ENCODE results near the gene EVA1A.
"Not testable (repeated sequence)": the region's sequence is repeated elsewhere in the genome, so short reads cannot be mapped to it uniquely, and the experiment has no call there.

The EVA1A gene

DNA sequence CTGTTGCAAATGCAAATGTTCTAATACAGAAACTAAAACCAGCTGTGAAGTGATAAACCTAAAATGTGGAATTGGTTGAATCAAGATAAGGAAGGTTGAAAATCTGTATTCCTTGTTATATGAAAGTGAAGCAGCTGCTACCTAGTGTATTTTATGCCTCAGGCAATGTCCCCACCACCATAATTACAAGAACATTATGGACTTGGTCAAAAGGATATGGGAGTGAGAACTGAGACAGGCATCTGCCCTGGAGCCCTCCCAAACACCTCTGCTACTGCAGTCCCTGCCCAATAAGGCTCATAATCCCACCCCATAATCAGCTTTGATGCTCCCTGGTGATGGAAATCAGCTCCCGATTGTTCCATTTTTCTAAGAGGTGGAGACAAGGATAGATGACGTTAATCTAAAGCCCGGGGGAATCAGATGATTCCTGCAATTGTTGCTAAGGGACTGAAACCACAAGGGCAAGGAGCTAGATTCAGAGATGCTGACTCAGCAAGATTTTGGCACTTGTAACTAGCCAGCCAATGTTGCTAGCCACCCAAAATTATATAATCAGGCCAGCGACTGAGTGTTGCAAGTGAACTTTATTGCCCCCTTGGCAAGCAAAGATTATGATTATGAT is 69.5 kb downstream of the EVA1A start:
- no peak for TF ChIP-seq EZH2phosphoT487 (IDR thresholded peaks at IDR 0.05; ENCODE audit: borderline replicate concordance)
- TF ChIP-seq, protein P1, sequence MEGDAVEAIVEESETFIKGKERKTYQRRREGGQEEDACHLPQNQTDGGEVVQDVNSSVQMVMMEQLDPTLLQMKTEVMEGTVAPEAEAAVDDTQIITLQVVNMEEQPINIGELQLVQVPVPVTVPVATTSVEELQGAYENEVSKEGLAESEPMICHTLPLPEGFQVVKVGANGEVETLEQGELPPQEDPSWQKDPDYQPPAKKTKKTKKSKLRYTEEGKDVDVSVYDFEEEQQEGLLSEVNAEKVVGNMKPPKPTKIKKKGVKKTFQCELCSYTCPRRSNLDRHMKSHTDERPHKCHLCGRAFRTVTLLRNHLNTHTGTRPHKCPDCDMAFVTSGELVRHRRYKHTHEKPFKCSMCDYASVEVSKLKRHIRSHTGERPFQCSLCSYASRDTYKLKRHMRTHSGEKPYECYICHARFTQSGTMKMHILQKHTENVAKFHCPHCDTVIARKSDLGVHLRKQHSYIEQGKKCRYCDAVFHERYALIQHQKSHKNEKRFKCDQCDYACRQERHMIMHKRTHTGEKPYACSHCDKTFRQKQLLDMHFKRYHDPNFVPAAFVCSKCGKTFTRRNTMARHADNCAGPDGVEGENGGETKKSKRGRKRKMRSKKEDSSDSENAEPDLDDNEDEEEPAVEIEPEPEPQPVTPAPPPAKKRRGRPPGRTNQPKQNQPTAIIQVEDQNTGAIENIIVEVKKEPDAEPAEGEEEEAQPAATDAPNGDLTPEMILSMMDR (conservative IDR thresholded peaks at IDR 0.05; ENCODE audit: low read length): no peak
- H3K9me2 ChIP-seq (replicated peaks; ENCODE audit: low read depth, low read length): no peaks in the 10 kb centered on the region
- H3K9me3 ChIP-seq (ENCODE audit: insufficient read depth, low read depth, low read length): no peaks in the 10 kb centered on the region
- no peaks in the 10 kb centered on the region for H3F3A ChIP-seq (ENCODE audit: low read depth)
- H3K79me2 ChIP-seq (ENCODE audit: insufficient read depth, low read length): no peaks in the 10 kb centered on the region
- H3K4me1 ChIP-seq (ENCODE audit: insufficient read depth, low read length, poor library complexity, severe bottlenecking): no peaks in the 10 kb centered on the region
- H3K27me3 ChIP-seq (ENCODE audit: insufficient read depth, low read length, poor library complexity, severe bottlenecking): no peaks in the 10 kb centered on the region
- no peak overlapping the region for H3K4me2 ChIP-seq (ENCODE audit: low read depth, low read length, poor library complexity, severe bottlenecking)
- H3K36me3 ChIP-seq (ENCODE audit: insufficient read depth, low read length): no peaks in the 10 kb centered on the region
- H3K9ac ChIP-seq (ENCODE audit: low read depth, low read length, poor library complexity, severe bottlenecking): no peak overlapping the region
- H3K4me3 ChIP-seq (ENCODE audit: low read length, poor library complexity, severe bottlenecking): no peak overlapping the region
- no peak overlapping the region for H2AFZ ChIP-seq (ENCODE audit: low read length)
- no peaks in the 10 kb centered on the region for H4K20me1 ChIP-seq (ENCODE audit: insufficient read depth, low read length, poor library complexity, severe bottlenecking)

DNA sequence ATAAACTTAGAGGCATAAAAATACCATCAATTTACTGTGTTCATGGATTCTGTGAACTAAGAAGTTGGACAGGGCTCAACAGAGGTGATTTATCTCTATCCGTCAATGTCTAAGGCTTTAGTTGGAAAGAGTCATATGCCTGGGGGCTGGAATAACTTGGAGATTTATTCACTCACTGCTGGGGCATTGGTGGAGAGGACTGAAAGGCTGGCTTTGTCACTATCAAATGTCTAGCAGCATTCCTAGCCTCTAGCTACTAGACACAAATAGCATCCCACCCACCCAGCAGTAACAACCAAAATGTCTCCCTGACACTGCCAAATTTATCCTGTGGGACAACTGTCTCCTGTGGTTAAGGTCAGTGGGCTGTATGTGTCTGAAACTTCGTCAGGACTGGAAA is 71.0 kb downstream of the EVA1A start:
- no peak overlapping the region for H3K4me2 ChIP-seq (ENCODE audit: low read depth, low read length, poor library complexity, severe bottlenecking)

DNA sequence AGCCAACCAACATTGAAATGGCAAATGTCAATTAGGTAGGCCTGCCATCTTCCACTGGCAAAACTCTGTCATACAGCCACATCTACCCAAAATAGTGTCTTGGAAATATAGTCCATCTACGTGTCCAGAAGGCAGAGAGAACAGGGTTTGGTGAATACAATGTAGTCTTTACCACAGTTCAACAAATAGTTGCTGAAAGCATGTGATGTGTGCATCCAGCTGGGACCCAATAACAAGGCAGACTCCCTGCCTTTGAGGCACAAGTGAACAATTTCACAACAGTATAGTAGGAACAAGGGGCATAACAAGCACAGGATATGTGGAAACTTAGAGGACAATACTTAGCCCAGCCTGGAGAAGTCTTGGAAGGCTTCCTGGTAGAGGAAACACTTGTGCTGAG is 72.6 kb downstream of the EVA1A start:
- Histone ChIP-seq H3K9ac (ENCODE audit: low read depth, low read length, poor library complexity, severe bottlenecking) (no peak overlapping the region), H3K9me2 (replicated peaks; ENCODE audit: low read depth, low read length) (no peaks in the 10 kb centered on the region), H3K36me3 (ENCODE audit: insufficient read depth, low read length) (no peaks in the 10 kb centered on the region), H4K20me1 (ENCODE audit: insufficient read depth, low read length, poor library complexity, severe bottlenecking) (no peaks in the 10 kb centered on the region), H3K9me3 (ENCODE audit: insufficient read depth, low read depth, low read length) (no peaks in the 10 kb centered on the region), H3K4me3 (ENCODE audit: low read length, poor library complexity, severe bottlenecking) (no peak overlapping the region), H3K4me1 (ENCODE audit: insufficient read depth, low read length, poor library complexity, severe bottlenecking) (no peaks in the 10 kb centered on the region), H3K79me2 (ENCODE audit: insufficient read depth, low read length) (no peaks in the 10 kb centered on the region), H3F3A (ENCODE audit: low read depth) (no peaks in the 10 kb centered on the region), H2AFZ (ENCODE audit: low read length) (no peak overlapping the region), H3K4me2 (ENCODE audit: low read depth, low read length, poor library complexity, severe bottlenecking) (no peak overlapping the region), H3K27me3 (ENCODE audit: insufficient read depth, low read length, poor library complexity, severe bottlenecking) (no peaks in the 10 kb centered on the region)
- no peak for TF ChIP-seq EZH2phosphoT487 (IDR thresholded peaks at IDR 0.05; ENCODE audit: borderline replicate concordance)
- TF ChIP-seq, protein P1 (conservative IDR thresholded peaks at IDR 0.05; ENCODE audit: low read length): no peak

More for the DNA sequence above, 71.0 kb downstream of the EVA1A start:
- Histone ChIP-seq H3K27me3 (ENCODE audit: insufficient read depth, low read length, poor library complexity, severe bottlenecking) (no peaks in the 10 kb centered on the region), H3K9me2 (replicated peaks; ENCODE audit: low read depth, low read length) (no peaks in the 10 kb centered on the region), H3F3A (ENCODE audit: low read depth) (no peaks in the 10 kb centered on the region), H3K36me3 (ENCODE audit: insufficient read depth, low read length) (no peaks in the 10 kb centered on the region), H3K4me3 (ENCODE audit: low read length, poor library complexity, severe bottlenecking) (no peak overlapping the region), H3K79me2 (ENCODE audit: insufficient read depth, low read length) (no peaks in the 10 kb centered on the region), H3K9ac (ENCODE audit: low read depth, low read length, poor library complexity, severe bottlenecking) (no peak overlapping the region), H3K9me3 (ENCODE audit: insufficient read depth, low read depth, low read length) (no peaks in the 10 kb centered on the region), H4K20me1 (ENCODE audit: insufficient read depth, low read length, poor library complexity, severe bottlenecking) (no peaks in the 10 kb centered on the region), H2AFZ (ENCODE audit: low read length) (no peak overlapping the region), H3K4me1 (ENCODE audit: insufficient read depth, low read length, poor library complexity, severe bottlenecking) (no peaks in the 10 kb centered on the region)
- TF ChIP-seq EZH2phosphoT487 (IDR thresholded peaks at IDR 0.05; ENCODE audit: borderline replicate concordance): no peak

DNA sequence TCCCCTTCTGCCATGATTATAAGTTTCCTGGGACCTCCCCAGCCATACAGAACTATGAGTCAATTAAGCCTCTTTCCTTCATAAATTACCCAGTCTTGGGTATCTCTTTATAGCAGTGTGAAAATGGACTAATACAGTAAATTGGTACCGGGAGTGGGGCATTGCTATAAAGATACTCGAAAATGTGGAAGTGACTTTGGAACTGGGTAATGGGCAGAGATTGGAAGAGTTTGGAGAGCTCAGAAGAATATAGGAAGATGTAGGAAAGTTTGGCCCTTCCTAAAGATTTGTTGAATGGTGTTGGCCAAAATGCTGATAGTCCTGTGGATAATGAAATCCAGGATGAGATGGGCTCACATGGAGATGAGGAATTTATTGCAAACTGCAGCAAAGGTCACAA is 74.0 kb downstream of the EVA1A start:
- not testable (repeated sequence) for H3K9me2 ChIP-seq (replicated peaks; ENCODE audit: low read depth, low read length); H3F3A ChIP-seq (ENCODE audit: low read depth); H3K9me3 ChIP-seq (ENCODE audit: insufficient read depth, low read depth, low read length); H3K27me3 ChIP-seq (ENCODE audit: insufficient read depth, low read length, poor library complexity, severe bottlenecking); H3K4me2 ChIP-seq (ENCODE audit: low read depth, low read length, poor library complexity, severe bottlenecking); H3K4me1 ChIP-seq (ENCODE audit: insufficient read depth, low read length, poor library complexity, severe bottlenecking); H3K79me2 ChIP-seq (ENCODE audit: insufficient read depth, low read length); H4K20me1 ChIP-seq (ENCODE audit: insufficient read depth, low read length, poor library complexity, severe bottlenecking); H3K9ac ChIP-seq (ENCODE audit: low read depth, low read length, poor library complexity, severe bottlenecking); H3K4me3 ChIP-seq (ENCODE audit: low read length, poor library complexity, severe bottlenecking); H2AFZ ChIP-seq (ENCODE audit: low read length); H3K36me3 ChIP-seq (ENCODE audit: insufficient read depth, low read length)
